GM23338 (cell line): ENCODE measurements around the gene CACNA2D3. TPM values are rescaled to one million over a fixed set of nuclear protein-coding genes. Genes with fewer than 3 reads are reported as not detected.

Experiments used
- ATAC-seq: fragments of 200-7000 bp; cut with Tn5 transposase; 3 replicates; pipeline ENCODE4 v1.9.1; 2020
- DNase-seq: peaks from one replicate; pipeline ENCODE4 v3.0.0-alpha.2; 2015; ENCODE audit warnings: low spot score
- H2AFZ ChIP-seq: fragments of 200-600 bp; sonication (generic); 2 replicates; pipeline ENCODE4 v1.8.0; 2016; ENCODE audit warnings: antibody characterized with exemption, mild to moderate bottlenecking, moderate library complexity
- H3F3A ChIP-seq: fragments of 200-600 bp; sonication (generic); replicated peaks from 2 replicates; pipeline ENCODE4 v1.8.0; 2017; ENCODE audit warnings: antibody characterized with exemption, mixed run types, low read depth
- H3K27ac ChIP-seq: fragments of 200-600 bp; sonication (generic); 2 replicates; pipeline ENCODE4 v1.6.1; 2016; ENCODE audit warnings: low read depth
- H3K27me3 ChIP-seq: fragments of 200-600 bp; sonication (generic); 2 replicates; pipeline ENCODE4 v1.8.0; 2016; ENCODE audit warnings: mild to moderate bottlenecking, mixed run types, moderate library complexity; ENCODE audit not compliant: insufficient read depth
- H3K36me3 ChIP-seq: fragments of 200-600 bp; sonication (generic); 2 replicates; pipeline ENCODE4 v1.8.0; 2016; ENCODE audit warnings: mild to moderate bottlenecking; ENCODE audit not compliant: insufficient read depth
- H3K4me1 ChIP-seq: fragments of 200-600 bp; sonication (generic); 2 replicates; pipeline ENCODE4 v1.8.0; 2016; ENCODE audit warnings: mild to moderate bottlenecking, moderate library complexity; ENCODE audit not compliant: insufficient read depth
- H3K4me2 ChIP-seq: fragments of 200-600 bp; sonication (generic); 2 replicates; pipeline ENCODE4 v1.7.1; 2017; ENCODE audit warnings: mixed run types
- H3K4me3 ChIP-seq: fragments of 200-600 bp; sonication (generic); 2 replicates; pipeline ENCODE4 v1.6.1; 2016; ENCODE audit warnings: mixed run types
- H3K79me2 ChIP-seq: fragments of 200-600 bp; sonication (generic); replicated peaks from 2 replicates; pipeline ENCODE4 v1.8.0; 2017; ENCODE audit warnings: mild to moderate bottlenecking; ENCODE audit not compliant: insufficient read depth
- H3K9me2 ChIP-seq: fragments of 200-600 bp; sonication (generic); 2 replicates; pipeline ENCODE4 v1.8.0; 2017; ENCODE audit not compliant: insufficient read depth
- H4K20me1 ChIP-seq: fragments of 200-600 bp; sonication (generic); replicated peaks from 2 replicates; pipeline ENCODE4 v1.8.0; 2017; ENCODE audit warnings: mild to moderate bottlenecking; ENCODE audit not compliant: insufficient read depth
- H3K27ac Mint-ChIP-seq: 2 replicates; pipeline ENCODE4 v1.8.0; 2020; ENCODE audit warnings: inconsistent platforms, mild to moderate bottlenecking, moderate library complexity, mixed read lengths
- H3K27me3 Mint-ChIP-seq: 3 replicates; pipeline ENCODE4 v1.8.0; 2022; ENCODE audit warnings: low read depth, mild to moderate bottlenecking, moderate library complexity, mixed read lengths, inconsistent platforms; ENCODE audit not compliant: insufficient read depth, poor library complexity
- H3K36me3 Mint-ChIP-seq: 3 replicates; pipeline ENCODE4 v1.8.0; 2021; ENCODE audit warnings: low read depth, mild to moderate bottlenecking, inconsistent platforms, moderate library complexity, mixed read lengths
- H3K4me1 Mint-ChIP-seq: 3 replicates; pipeline ENCODE4 v1.8.0; 2020; ENCODE audit warnings: mild to moderate bottlenecking, inconsistent platforms, mixed read lengths
- H3K4me3 Mint-ChIP-seq: 3 replicates; pipeline ENCODE4 v1.8.0; 2021; ENCODE audit warnings: moderate library complexity, mild to moderate bottlenecking, inconsistent platforms, mixed read lengths
- H3K9me3 Mint-ChIP-seq: 3 replicates; pipeline ENCODE4 v1.8.0; 2020; ENCODE audit warnings: moderate library complexity, mild to moderate bottlenecking, inconsistent platforms, mixed read lengths
- CREB1 ChIP-seq: fragments of 250-450 bp; sonication (Bioruptor Pico); IDR thresholded peaks from 2 replicates; pipeline ENCODE4 v1.5.0; 2020; ENCODE audit warnings: low read depth, mild to moderate bottlenecking, moderate library complexity
- EZH2 ChIP-seq: fragments of 200-600 bp; sonication (generic); IDR thresholded peaks from one replicate; pipeline ENCODE4 v1.8.0; 2017; ENCODE audit warnings: antibody characterized with exemption, mild to moderate bottlenecking, low read depth; ENCODE audit not compliant: unreplicated experiment
- EZH2phosphoT487 ChIP-seq: fragments of 200-600 bp; sonication (generic); IDR thresholded peaks from one replicate; pipeline ENCODE4 v1.8.1; 2018; ENCODE audit warnings: antibody characterized with exemption; ENCODE audit not compliant: unreplicated experiment
- NANOG ChIP-seq: IDR thresholded peaks from 2 replicates; pipeline ENCODE4 v1.6.1; 2016; ENCODE audit warnings: antibody characterized with exemption, borderline replicate concordance
- STAT1 ChIP-seq: IDR thresholded peaks from one replicate; pipeline ENCODE4 v1.6.1; 2016; ENCODE audit warnings: antibody characterized with exemption; ENCODE audit not compliant: unreplicated experiment
- ZNF462 ChIP-seq: fragments of 250-450 bp; sonication (Bioruptor Pico); IDR thresholded peaks from 2 replicates; pipeline ENCODE4 v1.5.0; 2020; ENCODE audit warnings: mild to moderate bottlenecking, moderate library complexity
- polyA plus RNA-seq: library from polyadenylated mRNA; unstranded; fragments of >200 nt; fragmentation: Nextera tagmentation; extraction: Ambion mirVana; gene quantifications from 2 replicates; pipeline ENCODE4 v1.2.1, GENCODE V29; 2016
- total RNA-seq: library from RNA; depleted of rRNA; stranded (reverse); fragments of >200 nt; shearing (Covaris generic); gene quantifications from 2 replicates; pipeline ENCODE4 v1.2.3, GENCODE V29; 2014
- TF ChIP-seq, protein P1 (sequence below): IDR thresholded peaks from 2 replicates; pipeline ENCODE4 v1.6.1; 2016; ENCODE audit warnings: antibody characterized with exemption

Gene CACNA2D3
- total and polyA plus RNA-seq, 2 experiments from 2014 or later = 2.2 to 2.3 TPM

- H3K79me2 ChIP-seq = no peaks in the 10 kb centered on the region
- no peak for DNase-seq
- no peak overlapping the region for H3K27ac ChIP-seq
- H3K4me1 Mint-ChIP-seq = peaks cover 32% of the 10 kb centered on the region
- no peak overlapping the region for H3K4me3 ChIP-seq
- no peak overlapping the region for H3K27ac Mint-ChIP-seq
- ATAC-seq = peak; percentile 42
- no peak overlapping the region for H3K4me2 ChIP-seq
- H3K36me3 Mint-ChIP-seq = no peaks in the 10 kb centered on the region
- no peaks in the 10 kb centered on the region for H3K9me3 Mint-ChIP-seq
- H3K36me3 ChIP-seq = no peaks in the 10 kb centered on the region
- H2AFZ ChIP-seq = no peak overlapping the region
- TF ChIP-seq EZH2 = no peak
- TF ChIP-seq, protein P1, sequence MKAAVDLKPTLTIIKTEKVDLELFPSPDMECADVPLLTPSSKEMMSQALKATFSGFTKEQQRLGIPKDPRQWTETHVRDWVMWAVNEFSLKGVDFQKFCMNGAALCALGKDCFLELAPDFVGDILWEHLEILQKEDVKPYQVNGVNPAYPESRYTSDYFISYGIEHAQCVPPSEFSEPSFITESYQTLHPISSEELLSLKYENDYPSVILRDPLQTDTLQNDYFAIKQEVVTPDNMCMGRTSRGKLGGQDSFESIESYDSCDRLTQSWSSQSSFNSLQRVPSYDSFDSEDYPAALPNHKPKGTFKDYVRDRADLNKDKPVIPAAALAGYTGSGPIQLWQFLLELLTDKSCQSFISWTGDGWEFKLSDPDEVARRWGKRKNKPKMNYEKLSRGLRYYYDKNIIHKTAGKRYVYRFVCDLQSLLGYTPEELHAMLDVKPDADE = no peak
- no peak for TF ChIP-seq STAT1
- TF ChIP-seq CREB1 (CRISPR knock-in tag) = no peak
- no peak for TF ChIP-seq NANOG
- no peaks in the 10 kb centered on the region for H3F3A ChIP-seq
- H3K4me3 Mint-ChIP-seq = no peak overlapping the region
- H4K20me1 ChIP-seq = no peaks in the 10 kb centered on the region
- 0 out of 2 replicates have a peak, but pooled peaks cover 3% of the 10 kb centered on the region for H3K9me2 ChIP-seq
- peaks cover 16% of the 10 kb centered on the region for H3K4me1 ChIP-seq
- H3K27me3 Mint-ChIP-seq = peaks cover 6% of the 10 kb centered on the region
- H3K27me3 ChIP-seq = no peaks in the 10 kb centered on the region
Observed at GRCh38 chr3:54343495-54343894, 221.1 kb downstream of the CACNA2D3 start.

- TF ChIP-seq NANOG = no peak
- no peak for TF ChIP-seq ZNF462 (CRISPR knock-in tag)
- no peak for TF ChIP-seq EZH2phosphoT487
- DNase-seq (peak; percentile 47), ATAC-seq (no peak)
- Histone ChIP-seq H3K79me2 (no peaks in the 10 kb centered on the region), H3K4me1 (peaks cover 16% of the 10 kb centered on the region), H3K4me3 (no peak overlapping the region), H3K27ac (0 out of 2 replicates have a peak overlapping the region, but pooled peaks have one; percentile 52), H3K27me3 (no peaks in the 10 kb centered on the region), H3K36me3 (no peaks in the 10 kb centered on the region), H4K20me1 (no peaks in the 10 kb centered on the region), H3K4me2 (no peak overlapping the region), H3K9me2 (0 out of 2 replicates have a peak, but pooled peaks cover 3% of the 10 kb centered on the region), H2AFZ (peak overlapping the region; percentile 73), H3F3A (no peaks in the 10 kb centered on the region)
- H3K9me3 Mint-ChIP-seq = no peaks in the 10 kb centered on the region
- no peaks in the 10 kb centered on the region for H3K36me3 Mint-ChIP-seq
- peak overlapping the region; percentile 19; the same call in 1 of the 2 replicates for H3K27ac Mint-ChIP-seq
- no peak overlapping the region for H3K4me3 Mint-ChIP-seq
- H3K27me3 Mint-ChIP-seq = peaks cover 8% of the 10 kb centered on the region
- H3K4me1 Mint-ChIP-seq = peaks cover 36% of the 10 kb centered on the region
Observed at GRCh38 chr3:54344601-54345231, 222.4 kb downstream of the CACNA2D3 start.
